ENCODE measurements around the gene LAMC1. TPM values are rescaled to one million over a fixed set of nuclear protein-coding genes. Genes with fewer than 3 reads are reported as not detected.
"Not testable (repeated sequence)": the region's sequence is repeated elsewhere in the genome, so short reads cannot be mapped to it uniquely, and the experiment has no call there.

The LAMC1 gene
- total RNA-seq, 1 donor from 2014 or later, result 263 TPM

GRCh38 chr1:183126528-183126927, 103.3 kb downstream of the LAMC1 start:
- no peak for DNase-seq (ENCODE audit: low spot score)
- peak; percentile 35 for ATAC-seq
- intact Hi-C loops (cut with DNase I), result no loop called here

- DNase-seq (ENCODE audit: low spot score) (no peak), ATAC-seq (peak; percentile 23)
- intact Hi-C loops (cut with DNase I), result no loop called here
These were observed 106.9 kb downstream of the LAMC1 start for GRCh38 chr1:183129921-183130690.

GRCh38 chr1:183131166-183131565, 107.9 kb downstream of the LAMC1 start:
- intact Hi-C loops (cut with DNase I), result no loop called here
- ATAC-seq (no peak), DNase-seq (ENCODE audit: low spot score) (no peak)

- no peak for ATAC-seq
- DNase-seq (ENCODE audit: low spot score), result no peak
- intact Hi-C loops (cut with DNase I), result no loop called here
These were observed 112.1 kb downstream of the LAMC1 start for GRCh38 chr1:183135336-183135735.

- intact Hi-C loops (cut with DNase I), result no loop called here
- ATAC-seq, result peak; percentile 68
- DNase-seq (ENCODE audit: low spot score), result no peak
These were observed 114.6 kb downstream of the LAMC1 start for GRCh38 chr1:183137782-183138181.

- ATAC-seq (no peak), DNase-seq (ENCODE audit: low spot score) (no peak)
- intact Hi-C loops (cut with DNase I), result no loop called here
These were observed 115.1 kb downstream of the LAMC1 start for GRCh38 chr1:183138301-183138700.

- intact Hi-C loops (cut with DNase I), result no loop called here
- ATAC-seq (peak; percentile 21), DNase-seq (ENCODE audit: low spot score) (no peak)
These were observed 116.2 kb downstream of the LAMC1 start for GRCh38 chr1:183139281-183139942.

GRCh38 chr1:183140633-183141032, 117.4 kb downstream of the LAMC1 start:
- DNase-seq (ENCODE audit: low spot score), result no peak
- intact Hi-C loops (cut with DNase I), result no loop called here
- no peak for ATAC-seq

- DNase-seq (ENCODE audit: low spot score) (no peak), ATAC-seq (no peak)
- intact Hi-C loops (cut with DNase I), result no loop called here
These were observed 119.0 kb downstream of the LAMC1 start for GRCh38 chr1:183142171-183142570.

- ATAC-seq (peak; percentile 33), DNase-seq (ENCODE audit: low spot score) (no peak)
- intact Hi-C loops (cut with DNase I), result no loop called here
These were observed 120.5 kb downstream of the LAMC1 start for GRCh38 chr1:183143576-183144315.

- ATAC-seq (no peak), DNase-seq (ENCODE audit: low spot score) (no peak)
- intact Hi-C loops (cut with DNase I), result no loop called here
These were observed 121.5 kb downstream of the LAMC1 start for GRCh38 chr1:183144752-183145151.

GRCh38 chr1:183147735-183148134, 124.5 kb downstream of the LAMC1 start:
- intact Hi-C loops (cut with DNase I), result no loop called here
- ATAC-seq (peak; percentile 4), DNase-seq (ENCODE audit: low spot score) (no peak)

GRCh38 chr1:183148599-183148998, 125.4 kb downstream of the LAMC1 start:
- DNase-seq (ENCODE audit: low spot score) (no peak), ATAC-seq (peak; percentile 69)
- intact Hi-C loops (cut with DNase I), result no loop called here

- peak; percentile 29 for ATAC-seq
- intact Hi-C loops (cut with DNase I), result no loop called here
- no peak for DNase-seq (ENCODE audit: low spot score)
These were observed 126.1 kb downstream of the LAMC1 start for GRCh38 chr1:183149273-183149672.

- intact Hi-C loops (cut with DNase I); ATAC-seq; DNase-seq (ENCODE audit: low spot score): not testable (repeated sequence)
These were observed 126.8 kb downstream of the LAMC1 start for GRCh38 chr1:183150032-183150431.

GRCh38 chr1:183150445-183150844, 127.2 kb downstream of the LAMC1 start:
- intact Hi-C loops (cut with DNase I), result no loop called here
- no peak for ATAC-seq
- DNase-seq (ENCODE audit: low spot score), result no peak

GRCh38 chr1:183152180-183152579, 129.0 kb downstream of the LAMC1 start:
- intact Hi-C loops (cut with DNase I), result no loop called here
- ATAC-seq, result no peak

GRCh38 chr1:183155939-183156338, 132.7 kb downstream of the LAMC1 start:
- DNase-seq (ENCODE audit: low spot score) (no peak), ATAC-seq (no peak)
- intact Hi-C loops (cut with DNase I), result no loop called here

More at GRCh38 chr1:183152180-183152579, 129.0 kb downstream of the LAMC1 start:
- DNase-seq (ENCODE audit: low spot score), result no peak

GRCh38 chr1:183159960-183160359, 136.7 kb downstream of the LAMC1 start:
- intact Hi-C loops (cut with DNase I), result no loop called here
- ATAC-seq (no peak), DNase-seq (ENCODE audit: low spot score) (no peak)

- DNase-seq (ENCODE audit: low spot score), result no peak
- ATAC-seq, result no peak
These were observed 138.2 kb downstream of the LAMC1 start for GRCh38 chr1:183161391-183161790.

More at GRCh38 chr1:183161391-183161790, 138.2 kb downstream of the LAMC1 start:
- intact Hi-C loops (cut with DNase I), result no loop called here
